ENCODE data around the gene TBC1D8. TPM values are rescaled to one million over a fixed set of nuclear protein-coding genes. Genes with fewer than 3 reads are reported as not detected.

Gene TBC1D8
- total and polyA plus RNA-seq, 2 of the 13 experiments (the other 11 are each of a cell fraction or from before 2014, with no cell fraction given), result 45.1 to 95.4 TPM

DNA sequence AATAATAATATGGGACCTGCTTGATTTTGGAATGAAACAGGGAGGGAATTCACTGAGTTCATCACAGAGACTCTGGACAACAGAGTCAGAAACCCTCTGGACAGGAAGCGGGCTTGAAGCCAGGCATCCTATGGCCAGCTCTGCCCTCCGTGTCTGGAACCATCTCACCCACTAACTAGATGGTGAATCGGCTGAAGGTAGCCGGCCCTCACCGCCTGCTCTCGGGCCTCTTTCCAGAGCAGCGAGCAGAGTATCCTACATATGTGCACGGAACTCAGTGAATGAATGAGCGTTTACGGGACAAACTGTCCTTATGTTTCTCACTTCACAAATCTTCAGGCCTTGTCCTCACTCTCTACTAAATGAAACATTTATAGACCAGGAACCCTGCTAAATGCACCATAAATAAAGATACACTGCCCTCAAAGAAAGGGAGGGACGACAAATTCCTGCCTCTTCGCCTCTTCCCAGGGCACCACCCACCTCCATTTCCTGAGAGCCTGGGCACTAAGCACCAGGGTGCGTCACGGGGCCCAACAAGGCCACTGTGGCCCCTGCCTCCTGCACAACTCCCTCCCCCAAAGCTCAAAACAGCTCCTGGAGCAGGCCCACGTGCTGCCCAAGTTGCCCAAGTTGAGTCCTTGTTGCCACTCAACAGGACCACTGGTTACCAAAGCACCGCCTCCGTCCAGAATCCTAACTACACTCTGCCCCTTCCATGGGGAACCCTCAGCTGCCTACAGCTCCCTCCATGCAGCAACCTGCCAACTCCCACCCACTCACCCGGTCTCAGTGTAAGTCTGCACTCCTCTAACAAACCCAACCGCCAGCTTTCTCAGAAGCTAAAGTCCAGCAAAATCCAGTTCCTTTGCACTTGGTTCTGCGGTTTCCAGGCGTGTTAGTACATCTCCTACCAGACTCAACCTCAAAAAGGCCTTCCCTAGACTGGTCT is 1.7 kb downstream of the TBC1D8 start (continued):
- TF ChIP-seq, protein P1, sequence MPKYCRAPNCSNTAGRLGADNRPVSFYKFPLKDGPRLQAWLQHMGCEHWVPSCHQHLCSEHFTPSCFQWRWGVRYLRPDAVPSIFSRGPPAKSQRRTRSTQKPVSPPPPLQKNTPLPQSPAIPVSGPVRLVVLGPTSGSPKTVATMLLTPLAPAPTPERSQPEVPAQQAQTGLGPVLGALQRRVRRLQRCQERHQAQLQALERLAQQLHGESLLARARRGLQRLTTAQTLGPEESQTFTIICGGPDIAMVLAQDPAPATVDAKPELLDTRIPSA (CRISPR knock-in tag; IDR thresholded peaks at IDR 0.05; ENCODE audit: borderline replicate concordance), result no peak
- no peak for TF ChIP-seq ZNF678 (CRISPR knock-in tag; IDR thresholded peaks at IDR 0.05)
- no peak for TF ChIP-seq RORA (CRISPR knock-in tag; IDR thresholded peaks at IDR 0.05)
- TF ChIP-seq FOSL2 (CRISPR knock-in tag; IDR thresholded peaks at IDR 0.05), result no peak; the same call in 1 of the 2 replicates
- no peak for TF ChIP-seq MAZ (IDR thresholded peaks at IDR 0.05; ENCODE audit: borderline replicate concordance, low read depth, low read length)
- peak; percentile 26; the same call in 1 of the 2 replicates for TF ChIP-seq MAZ (CRISPR knock-in tag; IDR thresholded peaks at IDR 0.05; ENCODE audit: low read depth)
- no peak for TF ChIP-seq ZNF224 (CRISPR knock-in tag; IDR thresholded peaks at IDR 0.05)
- TF ChIP-seq, protein P2, sequence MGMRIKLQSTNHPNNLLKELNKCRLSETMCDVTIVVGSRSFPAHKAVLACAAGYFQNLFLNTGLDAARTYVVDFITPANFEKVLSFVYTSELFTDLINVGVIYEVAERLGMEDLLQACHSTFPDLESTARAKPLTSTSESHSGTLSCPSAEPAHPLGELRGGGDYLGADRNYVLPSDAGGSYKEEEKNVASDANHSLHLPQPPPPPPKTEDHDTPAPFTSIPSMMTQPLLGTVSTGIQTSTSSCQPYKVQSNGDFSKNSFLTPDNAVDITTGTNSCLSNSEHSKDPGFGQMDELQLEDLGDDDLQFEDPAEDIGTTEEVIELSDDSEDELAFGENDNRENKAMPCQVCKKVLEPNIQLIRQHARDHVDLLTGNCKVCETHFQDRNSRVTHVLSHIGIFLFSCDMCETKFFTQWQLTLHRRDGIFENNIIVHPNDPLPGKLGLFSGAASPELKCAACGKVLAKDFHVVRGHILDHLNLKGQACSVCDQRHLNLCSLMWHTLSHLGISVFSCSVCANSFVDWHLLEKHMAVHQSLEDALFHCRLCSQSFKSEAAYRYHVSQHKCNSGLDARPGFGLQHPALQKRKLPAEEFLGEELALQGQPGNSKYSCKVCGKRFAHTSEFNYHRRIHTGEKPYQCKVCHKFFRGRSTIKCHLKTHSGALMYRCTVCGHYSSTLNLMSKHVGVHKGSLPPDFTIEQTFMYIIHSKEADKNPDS (CRISPR knock-in tag; IDR thresholded peaks at IDR 0.05), result no peak
- no peak; the same call in 1 of the 2 replicates for TF ChIP-seq RFX1 (IDR thresholded peaks at IDR 0.05)
- TF ChIP-seq, protein P3, sequence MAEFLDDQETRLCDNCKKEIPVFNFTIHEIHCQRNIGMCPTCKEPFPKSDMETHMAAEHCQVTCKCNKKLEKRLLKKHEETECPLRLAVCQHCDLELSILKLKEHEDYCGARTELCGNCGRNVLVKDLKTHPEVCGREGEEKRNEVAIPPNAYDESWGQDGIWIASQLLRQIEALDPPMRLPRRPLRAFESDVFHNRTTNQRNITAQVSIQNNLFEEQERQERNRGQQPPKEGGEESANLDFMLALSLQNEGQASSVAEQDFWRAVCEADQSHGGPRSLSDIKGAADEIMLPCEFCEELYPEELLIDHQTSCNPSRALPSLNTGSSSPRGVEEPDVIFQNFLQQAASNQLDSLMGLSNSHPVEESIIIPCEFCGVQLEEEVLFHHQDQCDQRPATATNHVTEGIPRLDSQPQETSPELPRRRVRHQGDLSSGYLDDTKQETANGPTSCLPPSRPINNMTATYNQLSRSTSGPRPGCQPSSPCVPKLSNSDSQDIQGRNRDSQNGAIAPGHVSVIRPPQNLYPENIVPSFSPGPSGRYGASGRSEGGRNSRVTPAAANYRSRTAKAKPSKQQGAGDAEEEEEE (CRISPR knock-in tag; IDR thresholded peaks at IDR 0.05; ENCODE audit: borderline replicate concordance), result no peak
- 0 out of 2 replicates have a peak, but pooled peaks have one; percentile 38 for TF ChIP-seq RNF2 (conservative IDR thresholded peaks at IDR 0.05; ENCODE audit: low read depth)
- no peak for TF ChIP-seq KDM1A (CRISPR knock-in tag; IDR thresholded peaks at IDR 0.05)
- TF ChIP-seq, protein P4, sequence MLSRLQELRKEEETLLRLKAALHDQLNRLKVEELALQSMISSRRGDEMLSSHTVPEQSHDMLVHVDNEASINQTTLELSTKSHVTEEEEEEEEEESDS (CRISPR knock-in tag; IDR thresholded peaks at IDR 0.05; ENCODE audit: borderline replicate concordance), result no peak
- TF ChIP-seq RXRA (CRISPR knock-in tag; IDR thresholded peaks at IDR 0.05), result peak; percentile 36; the same call in 1 of the 2 replicates
- TF ChIP-seq ETV6 (CRISPR knock-in tag; conservative IDR thresholded peaks at IDR 0.05), result no peak
- TF ChIP-seq ZNF550 (CRISPR knock-in tag; IDR thresholded peaks at IDR 0.05; ENCODE audit: borderline replicate concordance), result no peak
- 0 out of 2 replicates have a peak, but pooled peaks have one; percentile 4 for TF ChIP-seq POLR2G (IDR thresholded peaks at IDR 0.05; ENCODE audit: low read depth, low read length)
- TF ChIP-seq, protein P5, sequence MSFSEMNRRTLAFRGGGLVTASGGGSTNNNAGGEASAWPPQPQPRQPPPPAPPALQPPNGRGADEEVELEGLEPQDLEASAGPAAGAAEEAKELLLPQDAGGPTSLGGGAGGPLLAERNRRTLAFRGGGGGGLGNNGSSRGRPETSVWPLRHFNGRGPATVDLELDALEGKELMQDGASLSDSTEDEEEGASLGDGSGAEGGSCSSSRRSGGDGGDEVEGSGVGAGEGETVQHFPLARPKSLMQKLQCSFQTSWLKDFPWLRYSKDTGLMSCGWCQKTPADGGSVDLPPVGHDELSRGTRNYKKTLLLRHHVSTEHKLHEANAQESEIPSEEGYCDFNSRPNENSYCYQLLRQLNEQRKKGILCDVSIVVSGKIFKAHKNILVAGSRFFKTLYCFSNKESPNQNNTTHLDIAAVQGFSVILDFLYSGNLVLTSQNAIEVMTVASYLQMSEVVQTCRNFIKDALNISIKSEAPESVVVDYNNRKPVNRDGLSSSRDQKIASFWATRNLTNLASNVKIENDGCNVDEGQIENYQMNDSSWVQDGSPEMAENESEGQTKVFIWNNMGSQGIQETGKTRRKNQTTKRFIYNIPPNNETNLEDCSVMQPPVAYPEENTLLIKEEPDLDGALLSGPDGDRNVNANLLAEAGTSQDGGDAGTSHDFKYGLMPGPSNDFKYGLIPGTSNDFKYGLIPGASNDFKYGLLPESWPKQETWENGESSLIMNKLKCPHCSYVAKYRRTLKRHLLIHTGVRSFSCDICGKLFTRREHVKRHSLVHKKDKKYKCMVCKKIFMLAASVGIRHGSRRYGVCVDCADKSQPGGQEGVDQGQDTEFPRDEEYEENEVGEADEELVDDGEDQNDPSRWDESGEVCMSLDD (CRISPR knock-in tag; IDR thresholded peaks at IDR 0.05; ENCODE audit: borderline replicate concordance), result no peak
- TF ChIP-seq HDAC6 (IDR thresholded peaks at IDR 0.05; ENCODE audit: low read depth, low read length), result no peak
- TF ChIP-seq, protein P6, sequence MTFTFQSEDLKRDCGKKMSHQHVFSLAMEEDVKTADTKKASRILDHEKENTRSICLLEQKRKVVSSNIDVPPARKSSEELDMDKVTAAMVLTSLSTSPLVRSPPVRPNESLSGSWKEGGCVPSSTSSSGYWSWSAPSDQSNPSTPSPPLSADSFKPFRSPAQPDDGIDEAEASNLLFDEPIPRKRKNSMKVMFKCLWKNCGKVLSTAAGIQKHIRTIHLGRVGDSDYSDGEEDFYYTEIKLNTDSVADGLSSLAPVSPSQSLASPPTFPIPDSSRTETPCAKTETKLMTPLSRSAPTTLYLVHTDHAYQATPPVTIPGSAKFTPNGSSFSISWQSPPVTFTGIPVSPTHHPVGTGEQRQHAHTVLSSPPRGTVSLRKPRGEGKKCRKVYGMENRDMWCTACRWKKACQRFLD (CRISPR knock-in tag; IDR thresholded peaks at IDR 0.05; ENCODE audit: borderline replicate concordance), result no peak

Measured in HepG2 (cell line).